PC-3 (cell line): ENCODE measurements around the gene STAT5B. TPM values are rescaled to one million over a fixed set of nuclear protein-coding genes. Genes with fewer than 3 reads are reported as not detected.

Experiments used
- ATAC-seq: fragments of 200-7000 bp; cut with Tn5 transposase; 2 replicates; pipeline ENCODE4 v1.9.1; 2020; ENCODE audit warnings: mild to moderate bottlenecking, moderate library complexity
- BruUV-seq: library from RNA; stranded (reverse); fragments of 400-500 nt; replicated peaks from 2 replicates; lab custom pipeline; 2021; lab: Mats Ljungman, UMichigan
- CTCF ChIA-PET: fragments of 300-600 bp; sonication (Branson Sonifier 250); formaldehyde crosslinking; loops from one replicate; lab custom pipeline; 2022; ENCODE audit warnings: antibody characterized with exemption; lab: Charles Lee
- POLR2A ChIA-PET: fragments of 300-600 bp; sonication (Branson Sonifier 250); formaldehyde crosslinking; loops from one replicate; lab custom pipeline; 2022; ENCODE audit warnings: antibody characterized with exemption; ENCODE audit not compliant: unreplicated experiment; lab: Charles Lee
- DNase-seq: peaks from one replicate; pipeline ENCODE4 v3.0.0-alpha.2; 2015
- H2AFZ ChIP-seq: fragments of 300-600 bp; sonication (generic); 2 replicates; pipeline ENCODE4 v1.6.0; 2016; ENCODE audit warnings: antibody characterized with exemption, low read length
- H3F3A ChIP-seq: fragments of 300-600 bp; sonication (generic); one replicate; pipeline ENCODE4 v1.6.0; 2017; ENCODE audit warnings: antibody characterized with exemption, low read length, control low read depth, mild to moderate bottlenecking; ENCODE audit not compliant: unreplicated experiment
- H3K27ac ChIP-seq: fragments of 300-600 bp; sonication (generic); 2 replicates; pipeline ENCODE4 v1.5.1; 2016; ENCODE audit warnings: mild to moderate bottlenecking, low read length
- H3K27me3 ChIP-seq: fragments of 300-600 bp; sonication (generic); 2 replicates; pipeline ENCODE4 v1.6.1; 2016; ENCODE audit warnings: low read length, mixed read lengths
- H3K36me3 ChIP-seq: fragments of 300-600 bp; sonication (generic); 2 replicates; pipeline ENCODE4 v1.6.1; 2016; ENCODE audit warnings: low read depth, mixed run types, low read length, mixed read lengths
- H3K4me1 ChIP-seq: fragments of 300-600 bp; sonication (generic); 2 replicates; pipeline ENCODE4 v1.5.1; 2016; ENCODE audit warnings: low read length; ENCODE audit not compliant: insufficient read depth
- H3K4me2 ChIP-seq: fragments of 300-600 bp; sonication (generic); 2 replicates; pipeline ENCODE4 v1.6.0; 2016; ENCODE audit warnings: low read length
- H3K4me3 ChIP-seq: fragments of 300-600 bp; sonication (generic); 2 replicates; pipeline ENCODE4 v1.5.1; 2016; ENCODE audit warnings: mild to moderate bottlenecking, low read length, mixed read lengths
- H3K79me2 ChIP-seq: fragments of 300-600 bp; sonication (generic); 2 replicates; pipeline ENCODE4 v1.6.1; 2017; ENCODE audit warnings: low read length, mixed read lengths
- H3K9ac ChIP-seq: fragments of 300-600 bp; sonication (generic); 2 replicates; pipeline ENCODE4 v1.6.0; 2016; ENCODE audit warnings: mild to moderate bottlenecking, low read length
- H3K9me2 ChIP-seq: fragments of 300-600 bp; sonication (generic); replicated peaks from 2 replicates; pipeline ENCODE4 v1.6.1; 2016; ENCODE audit warnings: mixed run types, low read length, mixed read lengths
- H3K9me3 ChIP-seq: fragments of 300-600 bp; sonication (generic); 2 replicates; pipeline ENCODE4 v1.6.1; 2016; ENCODE audit warnings: low read length, mixed read lengths
- H4K20me1 ChIP-seq: fragments of 300-600 bp; sonication (generic); 2 replicates; pipeline ENCODE4 v1.6.1; 2016; ENCODE audit warnings: low read length, mixed read lengths
- CTCF ChIP-seq: fragments of 300-600 bp; sonication (generic); conservative IDR thresholded peaks from 2 replicates; pipeline ENCODE4 v1.5.1; 2017; ENCODE audit warnings: antibody characterized with exemption, low read depth, mild to moderate bottlenecking, low read length
- EZH2 ChIP-seq: fragments of 300-600 bp; sonication (generic); IDR thresholded peaks from one replicate; pipeline ENCODE4 v1.6.1; 2017; ENCODE audit warnings: antibody characterized with exemption, mild to moderate bottlenecking, low read length; ENCODE audit not compliant: unreplicated experiment
- EZH2phosphoT487 ChIP-seq: fragments of 300-600 bp; sonication (generic); IDR thresholded peaks from 2 replicates; pipeline ENCODE4 v1.6.1; 2018; ENCODE audit warnings: mild to moderate bottlenecking, antibody characterized with exemption, low read length, borderline replicate concordance
- intact Hi-C: fragments of 100-400 bp; cut with micrococcal nuclease; formaldehyde crosslinking; loops from 2 replicates; pipeline ENCODE4 v1.9.0; 2023
- total RNA-seq: library from RNA; depleted of rRNA; stranded (reverse); fragments of >200 nt; gene quantifications from 2 replicates; pipeline ENCODE4 v1.2.3, GENCODE V29; 2014

STAT5B gene
- total RNA-seq, 1 experiment from 2014 or later = not detected

- POLR2A ChIA-PET = no interaction called here
Observed at GRCh38 chr17:42274812-42275526, 1.2 kb downstream of the STAT5B start.

GRCh38 chr17:42274253-42274542 lies 2.0 kb downstream of the STAT5B start:
- CTCF ChIA-PET = no interaction called here
- H3K9ac ChIP-seq = no peak overlapping the region
- no peaks in the 10 kb centered on the region for H3F3A ChIP-seq
- intact Hi-C loops = no loop called here
- no peak overlapping the region for H3K4me2 ChIP-seq
- no peaks in the 10 kb centered on the region for H3K9me3 ChIP-seq
- no peak overlapping the region for H3K27ac ChIP-seq
- POLR2A ChIA-PET = no interaction called here
- no peaks in the 10 kb centered on the region for H4K20me1 ChIP-seq
- H3K4me1 ChIP-seq = no peaks in the 10 kb centered on the region
- no peak for ATAC-seq
- DNase-seq = no peak
- no peak for TF ChIP-seq CTCF
- no peak for TF ChIP-seq EZH2phosphoT487
- TF ChIP-seq EZH2 = no peak
- BruUV-seq = no TSS peak
- no peaks in the 10 kb centered on the region for H3K79me2 ChIP-seq
- H3K27me3 ChIP-seq = no peaks in the 10 kb centered on the region
- no peaks in the 10 kb centered on the region for H3K9me2 ChIP-seq
- H3K4me3 ChIP-seq = no peak overlapping the region
- H3K36me3 ChIP-seq = no peaks in the 10 kb centered on the region
- H2AFZ ChIP-seq = no peak overlapping the region

More at GRCh38 chr17:42274812-42275526, 1.2 kb downstream of the STAT5B start:
- no peak overlapping the region for H3K27ac ChIP-seq
- H3K36me3 ChIP-seq = no peaks in the 10 kb centered on the region
- TF ChIP-seq EZH2phosphoT487 (no peak), EZH2 (no peak), CTCF (no peak)
- no peak overlapping the region for H3K4me3 ChIP-seq
- CTCF ChIA-PET = no interaction called here
- H4K20me1 ChIP-seq = no peaks in the 10 kb centered on the region
- H2AFZ ChIP-seq = no peak overlapping the region
- no peak overlapping the region for H3K9ac ChIP-seq
- no peaks in the 10 kb centered on the region for H3K4me1 ChIP-seq
- ATAC-seq = no peak
- no peak for DNase-seq
- H3K9me3 ChIP-seq = no peaks in the 10 kb centered on the region
- intact Hi-C loops = no loop called here
- H3K9me2 ChIP-seq = no peaks in the 10 kb centered on the region
- no peaks in the 10 kb centered on the region for H3K27me3 ChIP-seq
- H3K4me2 ChIP-seq = no peak overlapping the region
- H3F3A ChIP-seq = no peaks in the 10 kb centered on the region
- BruUV-seq = no TSS peak
- H3K79me2 ChIP-seq = no peaks in the 10 kb centered on the region

- Histone ChIP-seq H3K9me2 (no peaks in the 10 kb centered on the region), H3K4me2 (no peak overlapping the region), H3F3A (no peaks in the 10 kb centered on the region), H3K9ac (no peak overlapping the region), H4K20me1 (no peaks in the 10 kb centered on the region), H3K9me3 (no peaks in the 10 kb centered on the region), H3K27me3 (no peaks in the 10 kb centered on the region), H3K4me1 (no peaks in the 10 kb centered on the region), H3K36me3 (no peaks in the 10 kb centered on the region), H3K79me2 (no peaks in the 10 kb centered on the region), H3K4me3 (no peak overlapping the region), H3K27ac (no peak overlapping the region), H2AFZ (no peak overlapping the region)
- ChIA-PET POLR2A (no interaction called here), CTCF (no interaction called here)
- intact Hi-C loops = no loop called here
- no peak for TF ChIP-seq EZH2phosphoT487
- TF ChIP-seq EZH2 = no peak
- TF ChIP-seq CTCF = no peak
- DNase-seq = no peak
- no TSS peak for BruUV-seq
- ATAC-seq = no peak
Observed at GRCh38 chr17:42273474-42274252, 2.5 kb downstream of the STAT5B start.
